Upper lobe of left lung (tissue), 4 donors: ENCODE data around the gene COL9A3.

ENCODE experiments used
- CTCF ChIP-seq, 6 experiments: fragments of 450-650 bp in 4 of 6; fragments of 200-600 bp in 2 of 6; sonication (generic) in 2 of 6; IDR thresholded peaks; one replicate each; pipeline ENCODE4 v1.5.1; 2016 to 2019; ENCODE audit warnings: antibody characterized with exemption in 6 of 6
- POLR2AphosphoS5 ChIP-seq, 2 donors: sonication (generic); formaldehyde crosslinking; IDR thresholded peaks; one replicate each; pipeline ENCODE4 v1.5.1; 2017; ENCODE audit warnings: antibody characterized with exemption in 2 of 2

- TF ChIP-seq CTCF (IDR thresholded peaks at IDR 0.05) (no peak), POLR2AphosphoS5 (IDR thresholded peaks at IDR 0.05) (no peak)
Measured at GRCh38 chr20:62841705-62842212, 24.9 kb downstream of the COL9A3 start.
